Retinal pigment epithelial cell (primary cell): ENCODE data around the gene BCHE.
"Not testable (repeated sequence)": the region's sequence is repeated elsewhere in the genome, so short reads cannot be mapped to it uniquely, and the experiment has no call there.

ENCODE experiments used
- DNase-seq: peaks from one replicate; pipeline ENCODE4 v3.0.0-alpha.2; 2010; ENCODE audit warnings: low read depth
- H3K4me3 ChIP-seq: 2 replicates; pipeline ENCODE4 v1.5.1; 2011; ENCODE audit warnings: mild to moderate bottlenecking, low read length, control low read depth, moderate library complexity
- CTCF ChIP-seq: conservative IDR thresholded peaks from 2 replicates; pipeline ENCODE4 v1.5.1; 2011; ENCODE audit warnings: low read depth, low read length, control low read depth, inconsistent platforms

BCHE gene

DNA sequence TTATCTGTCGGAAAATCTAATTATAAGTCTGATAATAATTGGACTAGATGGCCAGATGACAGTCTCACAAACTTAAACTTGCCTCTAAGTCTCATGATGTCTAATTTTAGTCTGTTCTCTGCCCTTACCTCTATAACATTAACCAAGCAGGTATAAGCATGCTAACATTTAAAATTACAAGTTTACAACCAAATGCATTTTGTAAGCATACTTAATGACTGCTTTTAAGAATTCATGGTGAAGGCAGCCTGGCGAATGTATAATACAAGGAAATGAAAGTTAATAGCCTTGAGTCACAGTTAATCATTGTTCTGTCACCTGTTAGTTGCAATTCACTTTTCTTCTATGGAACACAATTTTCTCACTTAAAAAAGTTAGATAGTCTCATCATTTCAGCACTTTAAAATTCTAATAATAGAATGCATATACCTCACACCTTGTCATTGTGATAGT is 16.5 kb downstream of the BCHE start:
- no peak for TF ChIP-seq CTCF
- peak; percentile 10 for DNase-seq

DNA sequence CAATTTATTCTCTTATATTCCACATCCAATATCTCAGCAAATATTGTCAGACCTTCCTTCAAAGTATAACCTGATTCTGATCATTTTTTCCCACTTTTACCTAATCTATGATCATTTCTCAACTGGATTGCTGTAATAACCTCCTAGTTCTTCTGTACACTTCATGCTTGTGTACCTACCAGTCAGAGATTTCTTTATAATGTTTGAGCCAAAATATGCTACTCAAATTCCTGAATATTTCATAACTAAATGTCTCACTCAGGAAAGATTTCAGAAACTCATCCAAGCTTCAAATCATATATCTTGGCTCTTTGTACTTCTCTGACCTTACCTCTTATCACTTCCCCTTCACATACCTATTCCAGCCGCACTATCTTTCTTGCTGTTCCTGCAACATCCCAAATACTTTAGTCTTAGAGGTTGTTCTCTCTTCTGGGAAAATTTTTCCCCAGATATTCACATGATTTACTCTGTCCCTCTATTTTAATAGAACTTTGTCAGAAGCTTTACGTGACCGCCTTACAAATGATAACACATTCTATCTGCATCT is 20.0 kb downstream of the BCHE start:
- no peak for TF ChIP-seq CTCF
- H3K4me3 ChIP-seq, result no peak overlapping the region
- DNase-seq, result no peak

More for the DNA sequence above, 16.5 kb downstream of the BCHE start:
- H3K4me3 ChIP-seq, result no peak overlapping the region

DNA sequence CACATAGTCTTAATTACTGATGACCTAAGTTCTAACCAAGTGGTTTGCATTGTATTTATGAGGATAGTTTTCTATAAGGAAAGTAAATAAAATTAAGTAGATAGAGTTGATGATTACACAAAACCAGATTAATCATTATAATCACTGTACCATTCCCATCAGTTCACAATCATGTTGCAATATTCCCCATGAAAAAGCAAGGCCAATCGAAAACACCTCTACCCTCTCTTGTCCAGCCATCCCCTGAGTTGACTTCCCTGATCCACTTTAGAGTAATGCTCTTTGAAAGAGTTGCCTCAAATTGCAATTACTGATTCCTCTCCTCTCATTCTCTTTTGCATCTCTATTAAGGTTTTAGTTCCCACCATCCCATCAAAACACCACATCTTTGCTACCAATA is 21.0 kb downstream of the BCHE start:
- DNase-seq, result no peak
- no peak for TF ChIP-seq CTCF

GRCh38 chr3:165815682-165816081 is 21.5 kb downstream of the BCHE start:
- H3K4me3 ChIP-seq, result no peak overlapping the region
- DNase-seq, result no peak
- no peak for TF ChIP-seq CTCF

More for the DNA sequence above, 21.0 kb downstream of the BCHE start:
- no peak overlapping the region for H3K4me3 ChIP-seq

DNA sequence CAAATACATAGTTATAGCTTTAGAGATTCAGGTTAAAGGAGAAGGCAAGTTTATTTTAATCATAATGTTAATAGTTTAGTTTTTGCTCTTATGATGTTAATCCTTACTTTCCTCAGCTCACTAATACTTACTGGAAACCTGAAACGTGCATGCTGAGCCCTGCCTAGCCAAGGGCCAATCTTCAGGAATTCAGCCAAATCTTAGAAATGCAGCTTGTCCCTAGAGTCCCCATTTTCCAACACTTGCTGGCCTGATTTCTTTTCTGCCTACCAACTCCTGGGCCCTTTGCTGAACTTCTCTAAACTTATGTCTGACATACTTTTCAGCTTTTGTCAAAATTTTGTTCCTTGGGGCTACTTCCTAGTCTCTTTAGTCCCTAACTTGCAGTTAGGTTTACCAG is 22.8 kb downstream of the BCHE start:
- TF ChIP-seq CTCF, result no peak
- H3K4me3 ChIP-seq, result no peak overlapping the region
- no peak for DNase-seq

- DNase-seq, H3K4me3 ChIP-seq: not testable (repeated sequence)
These were observed 29.3 kb downstream of the BCHE start for GRCh38 chr3:165807937-165808336.

GRCh38 chr3:165805946-165806561 is 31.2 kb downstream of the BCHE start:
- TF ChIP-seq CTCF, result no peak
- DNase-seq, result no peak
- H3K4me3 ChIP-seq, result no peak overlapping the region
